GM23338 (cell line): ENCODE results near the gene RNF183. TPM values are rescaled to one million over a fixed set of nuclear protein-coding genes. Genes with fewer than 3 reads are reported as not detected.

ENCODE experiments used
- ATAC-seq: fragments of 200-7000 bp; cut with Tn5 transposase; 3 replicates; pipeline ENCODE4 v1.9.1; 2020
- DNase-seq: peaks from one replicate; pipeline ENCODE4 v3.0.0-alpha.2; 2015; ENCODE audit warnings: low spot score
- H2AFZ ChIP-seq: fragments of 200-600 bp; sonication (generic); 2 replicates; pipeline ENCODE4 v1.8.0; 2016; ENCODE audit warnings: antibody characterized with exemption, mild to moderate bottlenecking, moderate library complexity
- H3F3A ChIP-seq: fragments of 200-600 bp; sonication (generic); replicated peaks from 2 replicates; pipeline ENCODE4 v1.8.0; 2017; ENCODE audit warnings: antibody characterized with exemption, mixed run types, low read depth
- H3K27ac ChIP-seq: fragments of 200-600 bp; sonication (generic); 2 replicates; pipeline ENCODE4 v1.6.1; 2016; ENCODE audit warnings: low read depth
- H3K27me3 ChIP-seq: fragments of 200-600 bp; sonication (generic); 2 replicates; pipeline ENCODE4 v1.8.0; 2016; ENCODE audit warnings: mild to moderate bottlenecking, mixed run types, moderate library complexity; ENCODE audit not compliant: insufficient read depth
- H3K36me3 ChIP-seq: fragments of 200-600 bp; sonication (generic); 2 replicates; pipeline ENCODE4 v1.8.0; 2016; ENCODE audit warnings: mild to moderate bottlenecking; ENCODE audit not compliant: insufficient read depth
- H3K4me1 ChIP-seq: fragments of 200-600 bp; sonication (generic); 2 replicates; pipeline ENCODE4 v1.8.0; 2016; ENCODE audit warnings: mild to moderate bottlenecking, moderate library complexity; ENCODE audit not compliant: insufficient read depth
- H3K4me2 ChIP-seq: fragments of 200-600 bp; sonication (generic); 2 replicates; pipeline ENCODE4 v1.7.1; 2017; ENCODE audit warnings: mixed run types
- H3K4me3 ChIP-seq: fragments of 200-600 bp; sonication (generic); 2 replicates; pipeline ENCODE4 v1.6.1; 2016; ENCODE audit warnings: mixed run types
- H3K79me2 ChIP-seq: fragments of 200-600 bp; sonication (generic); replicated peaks from 2 replicates; pipeline ENCODE4 v1.8.0; 2017; ENCODE audit warnings: mild to moderate bottlenecking; ENCODE audit not compliant: insufficient read depth
- H3K9me2 ChIP-seq: fragments of 200-600 bp; sonication (generic); 2 replicates; pipeline ENCODE4 v1.8.0; 2017; ENCODE audit not compliant: insufficient read depth
- H4K20me1 ChIP-seq: fragments of 200-600 bp; sonication (generic); replicated peaks from 2 replicates; pipeline ENCODE4 v1.8.0; 2017; ENCODE audit warnings: mild to moderate bottlenecking; ENCODE audit not compliant: insufficient read depth
- H3K27ac Mint-ChIP-seq: 2 replicates; pipeline ENCODE4 v1.8.0; 2020; ENCODE audit warnings: inconsistent platforms, mild to moderate bottlenecking, moderate library complexity, mixed read lengths
- H3K27me3 Mint-ChIP-seq: 3 replicates; pipeline ENCODE4 v1.8.0; 2022; ENCODE audit warnings: low read depth, mild to moderate bottlenecking, moderate library complexity, mixed read lengths, inconsistent platforms; ENCODE audit not compliant: insufficient read depth, poor library complexity
- H3K36me3 Mint-ChIP-seq: 3 replicates; pipeline ENCODE4 v1.8.0; 2021; ENCODE audit warnings: low read depth, mild to moderate bottlenecking, inconsistent platforms, moderate library complexity, mixed read lengths
- H3K4me1 Mint-ChIP-seq: 3 replicates; pipeline ENCODE4 v1.8.0; 2020; ENCODE audit warnings: mild to moderate bottlenecking, inconsistent platforms, mixed read lengths
- H3K4me3 Mint-ChIP-seq: 3 replicates; pipeline ENCODE4 v1.8.0; 2021; ENCODE audit warnings: moderate library complexity, mild to moderate bottlenecking, inconsistent platforms, mixed read lengths
- H3K9me3 Mint-ChIP-seq: 3 replicates; pipeline ENCODE4 v1.8.0; 2020; ENCODE audit warnings: moderate library complexity, mild to moderate bottlenecking, inconsistent platforms, mixed read lengths
- CTCF ChIP-seq, 2 experiments: fragments of 200-600 bp in 1 of 2; sonication (generic) in 1 of 2; conservative IDR thresholded peaks; 2 replicates each; pipeline versions ENCODE4 v1.5.1 to v1.6.1; 2016 to 2017; ENCODE audit warnings: antibody characterized with exemption in 2 of 2, low read depth in 2 of 2, mild to moderate bottlenecking in 2 of 2, moderate library complexity in 1 of 2
- EZH2 ChIP-seq: fragments of 200-600 bp; sonication (generic); IDR thresholded peaks from one replicate; pipeline ENCODE4 v1.8.0; 2017; ENCODE audit warnings: antibody characterized with exemption, mild to moderate bottlenecking, low read depth; ENCODE audit not compliant: unreplicated experiment
- EZH2phosphoT487 ChIP-seq: fragments of 200-600 bp; sonication (generic); IDR thresholded peaks from one replicate; pipeline ENCODE4 v1.8.1; 2018; ENCODE audit warnings: antibody characterized with exemption; ENCODE audit not compliant: unreplicated experiment
- JUNB ChIP-seq: IDR thresholded peaks from one replicate; pipeline ENCODE4 v1.6.1; 2016; ENCODE audit warnings: antibody characterized with exemption; ENCODE audit not compliant: unreplicated experiment
- POLR2AphosphoS5 ChIP-seq: IDR thresholded peaks from 2 replicates; pipeline ENCODE4 v1.6.1; 2016; ENCODE audit warnings: antibody characterized with exemption, low read depth
- STAT1 ChIP-seq: IDR thresholded peaks from one replicate; pipeline ENCODE4 v1.6.1; 2016; ENCODE audit warnings: antibody characterized with exemption; ENCODE audit not compliant: unreplicated experiment
- ZNF114 ChIP-seq: fragments of 250-450 bp; sonication (Bioruptor Pico); IDR thresholded peaks from 2 replicates; pipeline ENCODE4 v1.5.0; 2020; ENCODE audit warnings: mild to moderate bottlenecking, moderate library complexity
- ZNF462 ChIP-seq: fragments of 250-450 bp; sonication (Bioruptor Pico); IDR thresholded peaks from 2 replicates; pipeline ENCODE4 v1.5.0; 2020; ENCODE audit warnings: mild to moderate bottlenecking, moderate library complexity
- polyA plus RNA-seq: library from polyadenylated mRNA; unstranded; fragments of >200 nt; fragmentation: Nextera tagmentation; extraction: Ambion mirVana; gene quantifications from 2 replicates; pipeline ENCODE4 v1.2.1, GENCODE V29; 2016
- total RNA-seq: library from RNA; depleted of rRNA; stranded (reverse); fragments of >200 nt; shearing (Covaris generic); gene quantifications from 2 replicates; pipeline ENCODE4 v1.2.3, GENCODE V29; 2014

RNF183 gene
- total and polyA plus RNA-seq, 2 experiments from 2014 or later: 0.42 TPM; not detected in 1

GRCh38 chr9:113261917-113262671 lies 41.1 kb downstream of the RNF183 start (continued):
- TF ChIP-seq CTCF (conservative IDR thresholded peaks at IDR 0.05; ENCODE audit: low read depth in 2 of 2): no peak
- TF ChIP-seq JUNB: no peak
- no peak for TF ChIP-seq ZNF462
- no peak for TF ChIP-seq POLR2AphosphoS5

DNA sequence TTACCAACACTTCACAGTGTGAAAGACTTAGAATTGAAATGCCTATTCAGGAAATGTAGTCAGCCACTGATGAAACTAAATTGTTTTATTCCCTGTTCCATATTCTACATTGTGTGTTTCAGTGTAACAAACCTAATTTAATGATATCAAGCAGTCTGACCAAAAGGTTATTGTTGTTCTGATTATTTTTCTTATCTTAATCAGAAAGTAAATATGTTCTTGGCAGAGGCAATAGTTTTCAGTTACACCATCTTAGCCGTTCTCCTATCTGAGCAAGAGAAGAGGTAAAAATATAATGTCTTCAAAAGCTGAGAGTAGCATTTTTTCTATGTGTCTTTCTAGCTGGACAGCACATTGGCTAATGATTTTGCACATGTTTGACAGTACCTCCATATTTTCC lies 44.9 kb downstream of the RNF183 start:
- H3K4me3 Mint-ChIP-seq: no peak overlapping the region
- peaks cover 20% of the 10 kb centered on the region for H3K36me3 Mint-ChIP-seq
- no peaks in the 10 kb centered on the region for H3K4me1 ChIP-seq
- H3K4me3 ChIP-seq: no peak overlapping the region
- H3K27ac Mint-ChIP-seq: no peak overlapping the region
- TF ChIP-seq ZNF114 (CRISPR knock-in tag) (no peak), EZH2phosphoT487 (no peak), STAT1 (no peak), EZH2 (no peak)
- no peaks in the 10 kb centered on the region for H3F3A ChIP-seq
- H3K9me3 Mint-ChIP-seq: no peaks in the 10 kb centered on the region
- no peak overlapping the region for H3K27ac ChIP-seq
- H3K9me2 ChIP-seq: no peaks in the 10 kb centered on the region
- peaks cover 13% of the 10 kb centered on the region for H3K36me3 ChIP-seq
- ATAC-seq (no peak), DNase-seq (no peak)
- H2AFZ ChIP-seq: no peak overlapping the region
- no peaks in the 10 kb centered on the region for H3K27me3 Mint-ChIP-seq
- no peaks in the 10 kb centered on the region for H3K79me2 ChIP-seq
- H3K4me1 Mint-ChIP-seq: no peaks in the 10 kb centered on the region
- peaks cover 8% of the 10 kb centered on the region; the same call in 1 of the 2 replicates for H4K20me1 ChIP-seq
- no peak overlapping the region for H3K4me2 ChIP-seq
- H3K27me3 ChIP-seq: no peaks in the 10 kb centered on the region
